ENCODE results near the gene FANK1.

The FANK1 gene

GRCh38 chr10:125967533-125967932, 71.2 kb downstream of the FANK1 start:
- TF ChIP-seq NFIC (IDR thresholded peaks at IDR 0.05) (no peak), MAX (IDR thresholded peaks at IDR 0.05) (no peak), CREB1 (IDR thresholded peaks at IDR 0.05; ENCODE audit: low read depth) (no peak), ZBTB7A (IDR thresholded peaks at IDR 0.05; ENCODE audit: low read depth) (no peak), EP300 (IDR thresholded peaks at IDR 0.05; ENCODE audit: borderline replicate concordance) (no peak), TAF1 (IDR thresholded peaks at IDR 0.05; ENCODE audit: low read depth) (no peak), YY1 (IDR thresholded peaks at IDR 0.05; ENCODE audit: low read depth) (no peak), RAD21 (IDR thresholded peaks at IDR 0.05; ENCODE audit: low read depth) (no peak), FOXM1 (IDR thresholded peaks at IDR 0.05; ENCODE audit: borderline replicate concordance, low read depth) (no peak), TCF12 (IDR thresholded peaks at IDR 0.05; ENCODE audit: low read depth) (no peak), TEAD4 (IDR thresholded peaks at IDR 0.05) (no peak), CEBPB (IDR thresholded peaks at IDR 0.05) (no peak), REST (IDR thresholded peaks at IDR 0.05; ENCODE audit: low read depth) (no peak), USF1 (IDR thresholded peaks at IDR 0.05) (no peak), EGR1 (IDR thresholded peaks at IDR 0.05) (no peak)

- TF ChIP-seq REST (IDR thresholded peaks at IDR 0.05; ENCODE audit: low read depth) (no peak), TAF1 (IDR thresholded peaks at IDR 0.05; ENCODE audit: low read depth) (no peak), EP300 (IDR thresholded peaks at IDR 0.05; ENCODE audit: borderline replicate concordance) (no peak), FOXM1 (IDR thresholded peaks at IDR 0.05; ENCODE audit: borderline replicate concordance, low read depth) (no peak), TCF12 (IDR thresholded peaks at IDR 0.05; ENCODE audit: low read depth) (no peak), NFIC (IDR thresholded peaks at IDR 0.05) (no peak), CREB1 (IDR thresholded peaks at IDR 0.05; ENCODE audit: low read depth) (no peak), RAD21 (IDR thresholded peaks at IDR 0.05; ENCODE audit: low read depth) (no peak; the same call in 1 of the 2 replicates), ZBTB7A (IDR thresholded peaks at IDR 0.05; ENCODE audit: low read depth) (no peak), CEBPB (IDR thresholded peaks at IDR 0.05) (no peak), YY1 (IDR thresholded peaks at IDR 0.05; ENCODE audit: low read depth) (no peak), MAX (IDR thresholded peaks at IDR 0.05) (no peak), EGR1 (IDR thresholded peaks at IDR 0.05) (no peak), TEAD4 (IDR thresholded peaks at IDR 0.05) (no peak)
Observed at GRCh38 chr10:125976960-125977605, 80.7 kb downstream of the FANK1 start.

GRCh38 chr10:125979976-125980375, 83.6 kb downstream of the FANK1 start:
- TF ChIP-seq FOXM1 (IDR thresholded peaks at IDR 0.05; ENCODE audit: borderline replicate concordance, low read depth) (no peak), CREB1 (IDR thresholded peaks at IDR 0.05; ENCODE audit: low read depth) (no peak), NFIC (IDR thresholded peaks at IDR 0.05) (no peak), TEAD4 (IDR thresholded peaks at IDR 0.05) (no peak), EGR1 (IDR thresholded peaks at IDR 0.05) (no peak), TCF12 (IDR thresholded peaks at IDR 0.05; ENCODE audit: low read depth) (no peak), YY1 (IDR thresholded peaks at IDR 0.05; ENCODE audit: low read depth) (no peak), ZBTB7A (IDR thresholded peaks at IDR 0.05; ENCODE audit: low read depth) (no peak), USF1 (IDR thresholded peaks at IDR 0.05) (no peak), MAX (IDR thresholded peaks at IDR 0.05) (no peak), EP300 (IDR thresholded peaks at IDR 0.05; ENCODE audit: borderline replicate concordance) (no peak), TAF1 (IDR thresholded peaks at IDR 0.05; ENCODE audit: low read depth) (no peak), CEBPB (IDR thresholded peaks at IDR 0.05) (no peak), RAD21 (IDR thresholded peaks at IDR 0.05; ENCODE audit: low read depth) (no peak), REST (IDR thresholded peaks at IDR 0.05; ENCODE audit: low read depth) (no peak)

Measured in Ishikawa (cell line).